HG03565 (cell line): ENCODE measurements around the gene MIDN.

Source experiments
- ATAC-seq: cut with Tn5 transposase; IDR thresholded peaks from one replicate; pipeline ENCODE4 v1.9.1; 2021; ENCODE audit warnings: mild to moderate bottlenecking, moderate library complexity; ENCODE audit not compliant: unreplicated experiment

MIDN gene

DNA sequence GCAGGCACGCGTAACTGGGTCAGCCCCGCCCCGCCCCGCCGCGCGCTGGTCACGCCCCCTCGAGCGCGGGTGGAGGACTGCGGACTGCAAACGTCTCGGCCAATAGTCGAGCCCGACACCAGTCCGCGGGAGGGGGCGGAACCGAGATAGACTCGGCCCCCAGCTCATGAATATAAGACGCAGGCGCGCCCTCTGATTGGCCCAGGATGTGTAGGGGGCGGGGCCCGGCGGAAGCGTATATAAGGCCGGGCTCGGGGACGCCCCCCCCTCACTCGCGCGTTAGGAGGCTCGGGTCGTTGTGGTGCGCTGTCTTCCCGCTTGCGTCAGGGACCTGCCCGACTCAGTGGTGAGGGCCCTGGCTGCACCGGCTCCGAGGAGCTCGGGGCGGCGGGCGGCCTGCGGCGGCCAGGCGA, 20.7 kb downstream of the MIDN start, which contains the start of gene CIRBP:
CIRBP (plus strand) TSS at position 268 of the 413 bp plus-strand sequence. CDS start 1,602 bp downstream, outside the sequence.
- ATAC-seq = peak; percentile 30

DNA sequence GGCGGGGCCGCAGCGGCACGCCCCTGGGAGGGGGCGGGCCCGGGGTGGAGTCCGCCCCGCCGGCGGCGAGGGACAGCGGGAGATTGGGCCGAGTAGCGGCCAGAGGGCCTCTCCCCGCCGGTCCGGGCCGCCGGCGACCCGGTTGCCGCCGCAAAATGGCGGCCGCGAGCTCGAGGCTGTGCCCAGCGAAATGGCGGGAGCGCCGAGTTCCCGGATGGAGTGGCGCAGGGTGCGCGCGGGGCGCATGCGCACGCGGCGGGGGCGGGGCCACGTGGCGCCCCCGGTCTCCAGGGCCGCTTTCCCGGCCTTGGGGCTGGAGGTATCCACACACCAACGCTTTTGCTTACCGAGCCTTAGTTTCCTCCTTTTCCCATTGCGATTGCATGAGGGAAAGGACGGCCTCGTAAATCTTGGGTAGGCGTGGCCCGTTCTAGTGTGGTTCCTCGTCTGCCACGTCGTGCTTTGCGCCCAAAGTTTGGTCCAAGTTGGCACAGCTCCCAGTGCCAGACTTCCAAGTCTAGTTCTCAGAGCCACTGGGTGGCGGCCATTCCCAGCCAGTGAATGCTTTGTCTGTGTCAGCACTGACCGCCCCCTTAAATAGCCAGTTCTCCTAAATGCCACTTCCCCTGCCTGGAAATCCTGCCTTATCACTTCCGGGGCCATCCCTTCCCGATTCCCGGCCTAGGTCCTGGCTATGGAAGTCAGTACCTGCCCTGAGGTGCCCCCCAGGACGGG, 21.3 kb downstream of the MIDN start:
- peak; percentile 14 for ATAC-seq

DNA sequence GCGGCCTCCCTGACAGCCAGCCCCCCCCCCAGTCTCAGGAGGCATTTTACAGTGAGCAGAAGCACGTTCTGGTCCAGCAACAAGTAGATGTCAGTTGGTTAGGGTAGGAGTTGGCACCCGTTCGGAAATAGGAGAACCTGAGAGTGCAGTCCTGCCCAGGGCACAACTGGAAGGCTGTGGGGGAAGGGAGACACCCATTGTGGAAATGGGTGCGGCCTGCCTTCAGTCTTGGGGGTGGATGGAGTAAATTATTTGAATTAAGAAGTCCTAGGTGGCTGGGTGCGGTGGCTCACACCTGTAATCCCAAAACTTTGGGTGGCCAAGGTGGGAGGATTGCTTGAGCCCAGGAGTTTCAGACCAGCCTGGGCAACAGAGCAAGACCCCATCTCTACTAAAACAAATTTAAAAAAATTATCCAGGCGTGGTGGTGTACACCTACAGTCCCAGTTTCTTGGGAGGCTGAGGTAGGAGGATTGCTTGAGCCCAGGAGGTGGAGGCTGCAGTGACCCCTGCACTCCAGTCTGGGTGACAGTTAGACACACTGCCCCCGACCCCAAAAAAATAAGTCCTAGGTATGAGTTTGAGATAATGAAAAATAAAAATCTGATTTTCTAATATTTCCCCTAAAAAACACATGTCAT, 21.9 kb downstream of the MIDN start:
- no peak for ATAC-seq

DNA sequence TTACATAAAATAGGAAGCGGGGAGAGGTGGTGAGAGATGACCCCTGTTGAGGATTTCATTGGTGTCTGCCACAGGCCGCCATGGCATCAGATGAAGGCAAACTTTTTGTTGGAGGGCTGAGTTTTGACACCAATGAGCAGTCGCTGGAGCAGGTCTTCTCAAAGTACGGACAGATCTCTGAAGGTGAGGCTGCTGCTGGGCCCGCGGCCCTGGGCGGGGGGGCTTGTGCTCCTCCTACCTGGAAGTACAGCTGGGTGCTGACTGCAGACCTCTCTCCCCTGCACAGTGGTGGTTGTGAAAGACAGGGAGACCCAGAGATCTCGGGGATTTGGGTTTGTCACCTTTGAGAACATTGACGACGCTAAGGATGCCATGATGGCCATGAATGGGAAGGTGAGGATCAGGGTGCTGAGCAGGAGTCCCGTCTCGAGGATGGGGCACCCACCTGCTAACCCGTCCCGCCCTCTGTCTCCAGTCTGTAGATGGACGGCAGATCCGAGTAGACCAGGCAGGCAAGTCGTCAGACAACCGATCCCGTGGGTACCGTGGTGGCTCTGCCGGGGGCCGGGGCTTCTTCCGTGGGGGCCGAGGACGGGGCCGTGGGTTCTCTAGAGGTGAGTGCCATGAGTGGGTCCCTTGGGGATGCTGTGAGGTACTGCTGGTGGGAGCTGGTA, 22.6 kb downstream of the MIDN start:
- ATAC-seq = no peak

DNA sequence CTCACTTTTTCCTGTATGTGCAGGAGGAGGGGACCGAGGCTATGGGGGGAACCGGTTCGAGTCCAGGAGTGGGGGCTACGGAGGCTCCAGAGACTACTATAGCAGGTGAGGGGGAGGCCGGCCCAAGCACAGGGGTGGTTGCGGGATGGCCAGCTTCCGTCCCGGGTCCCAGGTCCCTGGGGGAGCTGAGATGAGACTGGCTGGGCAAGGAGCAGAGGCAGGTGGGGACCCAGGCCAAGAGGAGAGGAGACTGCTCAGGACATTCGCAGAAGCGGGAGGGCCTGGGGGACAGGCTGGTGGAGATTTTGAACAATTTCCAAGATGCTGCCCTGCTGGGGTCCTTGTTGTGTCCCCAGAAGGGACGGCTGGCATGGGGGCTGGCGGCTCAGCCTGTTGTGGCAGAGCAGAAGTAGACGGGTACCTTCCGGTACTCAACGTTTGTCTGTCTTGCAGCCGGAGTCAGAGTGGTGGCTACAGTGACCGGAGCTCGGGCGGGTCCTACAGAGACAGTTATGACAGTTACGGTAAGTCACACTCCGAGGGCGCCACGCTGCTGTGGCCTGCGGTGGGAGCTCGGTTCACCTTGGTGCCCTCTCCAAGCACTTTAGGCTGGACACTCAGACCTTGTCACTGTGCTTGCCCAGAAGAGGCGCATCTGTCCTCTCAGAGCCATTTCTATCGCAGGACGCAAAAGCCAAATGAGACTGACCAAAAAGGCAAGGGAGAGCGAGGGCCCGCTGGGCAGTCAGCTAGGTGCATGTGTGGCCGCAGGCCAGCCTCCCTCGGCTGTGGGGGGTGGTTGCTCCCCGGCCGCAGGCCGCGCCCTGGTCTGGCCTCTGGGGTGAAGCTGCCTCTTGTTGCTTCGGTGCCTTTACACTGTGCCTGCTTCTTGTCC, 23.4 kb downstream of the MIDN start:
- ATAC-seq = no peak

DNA sequence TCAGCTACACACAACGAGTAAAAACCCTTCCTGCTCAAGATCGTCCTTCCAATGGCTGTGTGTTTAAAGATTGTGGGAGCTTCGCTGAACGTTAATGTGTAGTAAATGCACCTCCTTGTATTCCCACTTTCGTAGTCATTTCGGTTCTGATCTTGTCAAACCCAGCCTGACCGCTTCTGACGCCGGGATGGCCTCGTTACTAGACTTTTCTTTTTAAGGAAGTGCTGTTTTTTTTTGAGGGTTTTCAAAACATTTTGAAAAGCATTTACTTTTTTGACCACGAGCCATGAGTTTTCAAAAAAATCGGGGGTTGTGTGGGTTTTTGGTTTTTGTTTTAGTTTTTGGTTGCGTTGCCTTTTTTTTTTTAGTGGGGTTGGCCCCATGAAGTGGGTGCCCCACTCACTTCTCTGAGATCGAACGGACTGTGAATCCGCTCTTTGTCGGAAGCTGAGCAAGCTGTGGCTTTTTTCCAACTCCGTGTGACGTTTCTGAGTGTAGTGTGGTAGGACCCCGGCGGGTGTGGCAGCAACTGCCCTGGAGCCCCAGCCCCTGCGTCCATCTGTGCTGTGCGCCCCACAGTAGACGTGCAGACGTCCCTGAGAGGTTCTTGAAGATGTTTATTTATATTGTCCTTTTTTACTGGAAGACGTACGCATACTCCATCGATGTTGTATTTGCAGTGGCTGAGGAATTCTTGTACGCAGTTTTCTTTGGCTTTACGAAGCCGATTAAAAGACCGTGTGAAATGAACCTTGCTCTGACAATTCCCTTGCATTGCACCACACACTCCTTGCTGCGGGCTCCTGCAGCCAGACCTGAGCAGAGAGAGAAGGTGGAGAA, 24.3 kb downstream of the MIDN start:
- no peak for ATAC-seq

DNA sequence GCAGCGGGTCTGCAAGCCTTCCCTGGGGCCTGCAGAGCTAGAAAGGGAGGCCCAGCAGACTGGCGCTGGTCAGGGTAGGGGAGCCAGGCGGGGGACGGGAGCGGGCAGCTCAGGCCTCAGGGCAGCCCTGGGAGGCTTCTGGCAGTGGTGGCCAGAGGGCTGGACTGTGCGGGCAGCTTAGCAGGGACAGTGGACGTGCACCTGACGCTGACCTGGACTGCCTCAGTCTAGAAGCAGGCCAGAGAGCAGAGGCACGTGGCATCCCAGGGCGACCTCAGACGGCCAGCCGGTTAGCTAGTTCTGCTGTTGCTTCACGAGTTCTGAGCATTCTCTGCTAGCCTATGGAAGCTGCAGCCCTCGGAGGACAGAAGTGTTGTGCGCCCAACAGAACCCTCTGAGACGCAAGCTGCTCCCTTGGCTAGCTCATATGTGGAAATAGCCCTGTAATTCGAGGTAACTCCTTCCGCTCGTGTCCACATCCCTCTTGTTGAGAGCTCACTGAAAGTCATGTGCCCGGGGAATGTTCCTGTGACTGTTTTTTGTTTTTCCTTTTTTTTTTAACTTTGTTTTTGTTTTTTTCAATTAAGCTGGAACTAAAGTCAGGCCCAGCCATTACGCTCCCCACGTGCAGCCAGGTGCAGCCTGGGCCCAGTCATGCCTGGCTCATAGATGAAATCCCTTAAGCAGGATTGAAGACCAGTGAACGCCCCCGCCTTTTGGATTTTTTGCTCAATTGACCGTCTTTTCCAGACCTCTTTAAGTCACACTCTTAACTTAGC, 25.1 kb downstream of the MIDN start:
- no peak for ATAC-seq

DNA sequence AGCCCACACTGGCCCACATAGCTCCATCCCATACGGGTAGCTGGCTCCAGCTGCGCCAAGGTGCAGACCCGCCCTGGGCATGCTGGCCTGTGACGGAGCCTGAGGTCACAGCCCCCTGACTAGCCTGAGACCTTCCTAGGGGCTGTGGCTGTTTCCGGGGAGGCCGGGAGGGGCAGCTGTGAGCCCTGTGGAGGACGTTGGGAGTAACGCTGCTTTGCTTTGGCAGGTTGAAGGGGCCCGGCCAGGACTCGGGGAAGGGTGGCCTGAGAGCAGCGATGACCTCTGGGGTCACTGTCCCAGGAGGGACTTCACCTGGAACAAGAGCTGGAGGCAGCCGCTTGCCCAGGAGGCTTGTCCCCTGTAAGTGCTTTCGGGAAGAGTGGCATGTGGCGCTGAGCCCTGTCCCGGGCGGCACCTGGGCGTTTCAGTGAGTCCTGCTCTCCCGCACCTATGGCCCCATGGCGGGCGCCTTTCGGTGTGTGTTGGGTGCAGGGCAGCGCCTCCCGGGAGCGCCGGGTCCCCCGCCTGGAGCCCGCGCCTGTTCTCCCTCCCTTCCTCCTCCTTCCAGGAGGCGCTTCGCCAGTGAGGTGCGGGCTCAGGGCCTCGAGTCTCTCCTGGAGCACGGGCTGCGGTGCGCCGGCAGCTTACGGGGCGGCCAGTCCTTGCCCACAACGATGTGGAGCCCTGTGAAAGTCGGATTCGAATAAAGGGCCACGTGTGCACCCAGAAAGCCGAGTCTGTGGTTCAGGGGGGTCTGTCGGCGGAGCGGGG, 25.9 kb downstream of the MIDN start:
- no peak for ATAC-seq

DNA sequence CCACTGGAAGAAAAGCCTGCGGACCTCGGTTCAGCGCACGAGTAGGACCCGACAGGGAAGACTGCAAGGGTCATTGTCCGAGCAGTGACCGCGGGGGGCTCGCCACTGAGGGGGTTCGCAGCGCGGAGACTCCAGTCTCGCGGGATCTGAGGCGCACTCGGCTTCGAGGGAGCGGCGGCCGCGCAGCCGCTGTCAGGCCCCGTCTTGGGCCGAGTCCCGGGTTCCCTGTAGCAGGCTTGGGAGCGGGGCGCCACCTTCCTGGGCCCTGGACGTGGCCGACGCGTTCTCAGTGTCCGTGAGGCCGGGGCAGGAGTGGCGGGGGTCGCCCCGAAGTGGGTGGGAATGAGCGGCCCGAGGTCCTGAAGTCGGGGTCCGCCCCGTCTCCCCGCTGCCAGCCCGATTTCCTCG, 26.5 kb downstream of the MIDN start:
- no peak for ATAC-seq

DNA sequence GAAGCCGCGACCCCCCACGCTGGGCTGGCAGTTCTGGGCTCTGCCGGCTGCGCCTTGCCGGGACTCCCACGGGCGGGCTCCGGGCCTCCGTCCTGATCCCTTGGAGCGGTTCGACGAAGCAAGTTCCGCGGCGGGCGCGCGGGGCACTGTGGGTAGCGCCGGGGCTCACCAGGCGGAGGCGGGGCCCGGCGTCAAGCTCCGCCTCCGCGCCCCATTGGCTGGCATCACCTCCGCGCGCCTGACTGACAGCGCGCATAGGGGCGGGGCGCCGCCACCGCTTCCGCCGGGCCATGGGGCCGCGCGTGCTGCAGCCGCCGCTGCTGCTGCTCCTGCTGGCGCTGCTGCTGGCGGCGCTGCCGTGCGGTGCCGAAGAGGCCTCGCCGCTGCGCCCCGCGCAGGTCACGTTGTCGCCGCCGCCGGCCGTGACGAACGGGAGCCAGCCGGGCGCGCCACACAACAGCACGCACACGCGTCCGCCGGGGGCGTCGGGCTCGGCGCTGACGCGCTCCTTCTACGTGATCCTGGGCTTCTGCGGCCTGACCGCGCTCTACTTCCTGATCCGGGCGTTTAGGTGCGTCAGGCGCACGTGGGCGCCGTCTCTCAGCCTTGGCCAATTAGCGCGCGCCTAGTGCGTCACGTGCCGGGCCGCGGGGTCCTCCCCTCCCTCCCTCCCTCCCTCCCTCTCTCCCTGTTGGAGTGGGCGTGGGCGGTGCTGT, 27.0 kb downstream of the MIDN start, which contains the start of gene FAM174C:
FAM174C (plus strand) TSS at position 271 of the 716 bp plus-strand sequence; CDS start at position 291, 20 bp downstream.
- peak; percentile 67 for ATAC-seq

DNA sequence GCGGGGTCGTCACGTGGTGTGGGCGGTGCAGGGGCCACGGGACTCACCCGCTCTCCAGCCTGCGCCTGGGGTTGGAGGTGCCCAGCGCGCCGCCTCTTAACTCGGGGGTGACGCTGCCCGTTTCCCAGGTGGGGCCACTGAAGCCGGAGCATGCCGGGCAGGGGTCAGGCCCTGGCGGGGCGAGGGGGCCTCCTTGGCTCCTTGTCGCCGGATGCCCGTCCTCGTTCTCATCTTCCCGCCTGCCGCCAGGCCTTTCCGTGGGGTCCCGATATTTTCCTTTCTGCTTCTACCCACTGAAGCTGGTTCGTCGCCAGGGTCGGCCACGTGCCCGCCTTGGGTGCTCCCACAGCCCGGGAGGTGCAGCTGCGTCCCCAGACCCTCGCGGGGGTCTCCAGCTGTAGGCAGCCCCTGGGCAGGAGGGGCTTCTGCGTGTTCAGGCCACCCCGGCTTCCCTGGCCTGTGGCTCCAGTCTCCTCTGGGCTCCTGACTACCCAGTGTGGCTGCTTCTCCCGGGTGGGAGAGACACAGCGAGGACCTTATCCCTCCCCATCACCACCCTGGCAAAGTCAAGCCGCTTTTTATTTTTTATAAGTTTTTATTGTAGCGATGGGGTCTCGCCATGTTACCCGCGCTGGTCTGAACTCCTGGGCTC, 27.7 kb downstream of the MIDN start:
- ATAC-seq = no peak

DNA sequence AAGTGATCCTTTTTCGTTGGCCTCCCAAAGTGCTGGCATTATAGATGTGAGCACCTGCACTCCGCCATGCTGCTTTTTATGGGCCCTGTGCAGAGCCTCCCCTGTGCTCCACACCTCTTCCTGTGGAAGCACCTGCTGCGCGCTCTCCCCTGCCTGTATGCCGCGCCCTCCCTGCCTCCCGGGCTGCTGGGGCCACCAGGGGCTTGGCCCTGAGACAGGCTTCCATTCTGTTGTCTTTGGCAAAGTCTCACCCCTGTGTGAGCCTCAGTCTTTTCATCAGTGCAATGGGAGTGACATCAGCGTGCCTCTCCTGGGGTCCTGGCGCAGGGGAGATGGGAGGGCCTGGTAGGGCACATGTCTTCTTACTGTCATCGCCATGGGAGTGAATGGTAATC, 28.2 kb downstream of the MIDN start:
- ATAC-seq = no peak

DNA sequence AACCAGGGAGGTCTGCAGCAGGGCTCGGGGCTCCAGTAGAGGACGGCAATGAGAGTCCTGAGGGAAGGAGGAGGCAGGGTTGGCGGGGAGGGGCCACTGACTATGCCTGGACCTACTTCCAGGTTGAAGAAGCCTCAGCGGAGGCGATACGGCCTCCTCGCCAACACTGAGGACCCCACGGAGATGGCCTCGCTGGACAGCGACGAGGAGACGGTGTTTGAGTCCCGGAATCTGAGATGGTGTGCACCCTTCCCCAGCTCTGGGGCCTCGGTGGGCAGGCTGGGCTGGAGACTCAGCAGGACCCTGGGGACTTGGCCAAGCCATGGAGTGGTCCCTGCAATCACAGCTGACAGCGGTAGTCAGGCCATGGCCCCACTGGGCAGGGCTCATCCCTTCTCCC, 28.7 kb downstream of the MIDN start:
- no peak for ATAC-seq

DNA sequence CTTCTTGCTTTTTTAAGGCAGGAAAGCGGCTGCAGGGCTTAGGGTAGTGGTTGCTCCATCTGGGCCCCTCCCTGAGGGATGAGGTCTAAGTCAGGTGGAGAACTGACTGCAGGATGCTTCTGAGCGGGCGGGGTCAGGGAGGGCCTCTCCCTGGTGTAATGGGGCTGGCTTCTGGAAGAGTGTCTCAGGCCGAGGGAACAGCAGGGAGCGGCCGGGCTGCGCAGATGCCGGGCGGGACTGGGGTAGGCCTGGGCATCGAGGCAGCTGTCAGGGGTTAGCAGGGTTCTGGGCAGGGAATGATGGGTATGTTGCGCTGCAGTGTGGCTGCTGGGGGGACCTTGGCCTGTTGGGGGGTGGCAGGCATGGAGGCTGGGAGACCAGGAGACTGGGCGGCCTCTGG, 29.7 kb downstream of the MIDN start:
- no peak for ATAC-seq

DNA sequence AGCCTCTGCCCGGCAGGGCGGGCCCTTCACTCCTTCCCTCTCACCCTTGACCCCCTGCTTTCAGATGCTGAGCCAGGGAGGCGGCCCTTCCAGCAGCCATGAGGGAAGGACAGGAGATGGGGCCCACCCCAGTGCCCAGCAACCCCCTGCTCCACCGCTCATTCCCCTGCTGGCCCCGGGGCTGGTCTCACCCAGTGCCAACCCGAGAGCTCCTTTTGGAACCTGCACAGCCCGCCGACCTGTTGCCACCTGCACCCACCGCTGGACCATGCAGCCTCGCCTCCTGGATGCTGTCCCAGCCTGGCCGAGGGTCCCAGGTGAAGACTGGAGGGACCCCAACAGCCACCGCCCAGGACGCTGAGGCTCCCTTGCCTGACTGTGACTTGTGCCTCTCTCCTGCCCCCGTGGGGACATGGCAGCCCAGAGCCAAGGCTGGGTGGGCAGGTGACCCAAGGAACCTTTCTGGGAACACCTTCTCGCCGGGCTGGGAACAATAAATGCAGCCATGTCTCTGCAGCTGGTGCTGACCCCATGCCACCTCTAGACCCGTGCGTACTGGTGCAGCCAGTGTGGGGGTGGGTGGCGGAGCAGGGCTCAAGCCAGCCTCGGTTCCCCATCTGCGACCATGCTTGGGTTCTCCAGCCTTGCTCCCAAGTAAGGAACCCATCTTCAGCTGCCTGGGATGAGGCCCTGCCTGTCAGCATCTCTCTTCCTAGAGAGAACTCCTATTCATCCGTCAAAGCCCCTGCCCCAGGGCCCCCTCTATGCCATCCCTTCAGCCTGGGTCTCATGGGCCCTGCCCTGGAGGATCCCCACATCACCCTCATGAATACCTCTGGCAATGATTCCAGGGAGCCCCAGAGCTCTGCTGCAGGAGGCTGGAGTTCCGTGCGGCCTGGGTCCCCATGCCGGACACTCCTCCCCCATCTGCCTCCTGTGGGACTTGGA, 30.6 kb downstream of the MIDN start:
- no peak for ATAC-seq

DNA sequence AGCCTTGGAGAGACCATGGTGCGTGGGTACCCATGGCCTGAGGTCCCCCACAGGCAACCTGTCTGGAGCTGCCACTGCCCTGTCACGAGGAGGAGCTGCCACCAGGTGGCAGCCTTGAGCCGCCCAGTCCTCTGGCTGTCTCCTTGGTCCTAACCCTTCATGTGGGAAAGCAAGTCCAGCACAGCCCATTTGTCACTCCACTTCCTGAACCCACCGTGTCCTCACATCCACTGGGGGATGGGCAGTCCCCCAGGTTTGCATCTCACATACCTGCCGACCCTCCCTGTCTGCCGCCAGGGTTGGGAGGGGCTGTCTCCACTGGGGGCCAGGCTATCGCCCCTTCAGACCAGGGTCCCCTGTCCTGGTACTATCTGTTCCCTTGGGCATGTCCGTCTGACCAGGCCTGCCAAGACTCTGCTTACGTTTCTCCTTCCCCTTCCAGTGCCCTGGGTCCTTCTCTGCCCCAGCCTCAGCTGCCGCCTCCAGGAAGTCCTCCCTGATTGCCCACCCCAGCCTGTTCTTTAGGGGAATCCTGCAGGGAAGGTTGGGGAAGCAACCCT, 31.5 kb downstream of the MIDN start:
- no peak for ATAC-seq
